MM.1S (cell line): ENCODE data around the gene KRTAP12-3.

ENCODE experiments used
- DNase-seq: peaks from one replicate; pipeline ENCODE4 v3.0.0-alpha.2; 2015
- H2AFZ ChIP-seq: fragments of 300-600 bp; sonication (generic); 2 replicates; pipeline ENCODE4 v1.6.0; 2016; ENCODE audit warnings: antibody characterized with exemption, low read length
- H3F3A ChIP-seq: fragments of 300-600 bp; sonication (generic); 2 replicates; pipeline ENCODE4 v1.6.1; 2016; ENCODE audit warnings: mild to moderate bottlenecking, antibody characterized with exemption, low read length, moderate library complexity, mixed read lengths; ENCODE audit not compliant: insufficient read depth
- H3K27ac ChIP-seq: fragments of 300-600 bp; sonication (generic); 2 replicates; pipeline ENCODE4 v1.5.1; 2016; ENCODE audit warnings: mild to moderate bottlenecking, low read length
- H3K27me3 ChIP-seq: fragments of 300-600 bp; sonication (generic); replicated peaks from 2 replicates; pipeline ENCODE4 v1.6.0; 2016; ENCODE audit warnings: low read length; ENCODE audit not compliant: insufficient read depth
- H3K36me3 ChIP-seq: fragments of 300-600 bp; sonication (generic); replicated peaks from 2 replicates; pipeline ENCODE4 v1.6.1; 2016; ENCODE audit warnings: mild to moderate bottlenecking, low read length, mixed read lengths; ENCODE audit not compliant: insufficient read depth
- H3K4me1 ChIP-seq: fragments of 300-600 bp; sonication (generic); 2 replicates; pipeline ENCODE4 v1.6.1; 2016; ENCODE audit warnings: low read length, mixed read lengths
- H3K4me2 ChIP-seq: fragments of 300-600 bp; sonication (generic); 2 replicates; pipeline ENCODE4 v1.6.0; 2016; ENCODE audit warnings: low read depth, low read length
- H3K4me3 ChIP-seq: fragments of 300-600 bp; sonication (generic); 2 replicates; pipeline ENCODE4 v1.5.1; 2016; ENCODE audit warnings: low read length, mixed read lengths
- H3K79me2 ChIP-seq: fragments of 300-600 bp; sonication (generic); 2 replicates; pipeline ENCODE4 v1.6.1; 2016; ENCODE audit warnings: mixed run types, low read length, mixed read lengths
- H3K9ac ChIP-seq: fragments of 300-600 bp; sonication (generic); 2 replicates; pipeline ENCODE4 v1.6.1; 2016; ENCODE audit warnings: low read length, mixed read lengths
- H3K9me2 ChIP-seq: fragments of 300-600 bp; sonication (generic); replicated peaks from 2 replicates; pipeline ENCODE4 v1.6.1; 2016; ENCODE audit warnings: mild to moderate bottlenecking, low read length, mixed read lengths; ENCODE audit not compliant: insufficient read depth
- H3K9me3 ChIP-seq: fragments of 300-600 bp; sonication (generic); replicated peaks from 2 replicates; pipeline ENCODE4 v1.6.1; 2016; ENCODE audit warnings: mild to moderate bottlenecking, low read length, mixed read lengths; ENCODE audit not compliant: insufficient read depth
- H4K20me1 ChIP-seq: fragments of 300-600 bp; sonication (generic); 2 replicates; pipeline ENCODE4 v1.6.1; 2016; ENCODE audit warnings: mild to moderate bottlenecking, low read length, moderate library complexity, mixed read lengths; ENCODE audit not compliant: insufficient read depth
- EZH2 ChIP-seq: fragments of 300-600 bp; sonication (generic); optimal IDR thresholded peaks from 2 replicates; pipeline ENCODE3; 2017; ENCODE audit warnings: low read depth, mild to moderate bottlenecking, antibody characterized with exemption, low read length, mixed read lengths
- EZH2phosphoT487 ChIP-seq: fragments of 300-600 bp; sonication (generic); IDR thresholded peaks from 2 replicates; pipeline ENCODE4 v1.6.1; 2018; ENCODE audit warnings: antibody characterized with exemption, low read length
- TF ChIP-seq, protein P1 (sequence below): fragments of 300-600 bp; sonication (generic); IDR thresholded peaks from 2 replicates; pipeline ENCODE4 v1.5.1; 2016; ENCODE audit warnings: antibody characterized with exemption, low read length, mixed read lengths

The KRTAP12-3 gene

DNA sequence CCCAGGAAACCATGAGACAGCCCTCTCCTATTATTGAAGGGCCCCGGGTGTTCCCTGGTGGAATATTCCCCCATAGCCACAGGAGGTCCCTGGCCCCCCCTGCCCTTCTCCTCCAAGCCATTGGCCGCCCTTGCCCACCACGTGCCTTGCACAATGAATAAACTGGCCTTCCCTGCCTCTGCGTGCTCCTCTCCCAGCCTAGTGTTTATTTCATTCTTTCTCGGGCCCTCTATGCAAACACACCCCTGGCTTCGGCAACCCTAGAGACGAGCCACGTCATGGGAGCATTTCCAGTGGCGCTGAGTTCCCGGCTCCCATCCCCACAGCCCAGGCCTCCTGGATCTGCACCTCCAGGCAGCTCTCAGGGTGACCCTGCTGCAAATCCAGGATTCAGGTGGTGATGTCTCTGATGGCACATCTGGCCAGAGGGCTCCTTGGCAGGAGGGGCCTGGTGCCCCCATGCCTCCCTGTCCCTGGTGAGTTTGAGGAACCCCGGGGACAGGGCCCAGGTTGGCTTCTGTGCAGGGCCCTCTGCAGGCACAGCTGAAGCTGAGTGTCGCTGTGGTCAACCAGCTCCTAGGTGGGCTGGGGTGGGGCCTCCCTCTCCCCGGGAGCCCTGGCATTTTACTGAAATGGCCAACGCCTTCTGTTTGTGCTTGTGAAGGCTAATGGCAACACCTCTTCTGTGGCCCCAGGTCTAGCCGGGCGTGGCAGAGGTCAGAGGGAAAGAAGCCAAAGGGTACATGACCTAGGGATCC is 45.4 kb downstream of the KRTAP12-3 start:
- no peaks in the 10 kb centered on the region for H3F3A ChIP-seq
- peaks cover 89% of the 10 kb centered on the region for H3K27me3 ChIP-seq
- H3K27ac ChIP-seq = no peak overlapping the region
- no peaks in the 10 kb centered on the region for H3K36me3 ChIP-seq
- no peak overlapping the region for H3K4me3 ChIP-seq
- no peaks in the 10 kb centered on the region for H3K79me2 ChIP-seq
- H3K9ac ChIP-seq = no peak overlapping the region
- no peak for DNase-seq
- TF ChIP-seq, protein P1, sequence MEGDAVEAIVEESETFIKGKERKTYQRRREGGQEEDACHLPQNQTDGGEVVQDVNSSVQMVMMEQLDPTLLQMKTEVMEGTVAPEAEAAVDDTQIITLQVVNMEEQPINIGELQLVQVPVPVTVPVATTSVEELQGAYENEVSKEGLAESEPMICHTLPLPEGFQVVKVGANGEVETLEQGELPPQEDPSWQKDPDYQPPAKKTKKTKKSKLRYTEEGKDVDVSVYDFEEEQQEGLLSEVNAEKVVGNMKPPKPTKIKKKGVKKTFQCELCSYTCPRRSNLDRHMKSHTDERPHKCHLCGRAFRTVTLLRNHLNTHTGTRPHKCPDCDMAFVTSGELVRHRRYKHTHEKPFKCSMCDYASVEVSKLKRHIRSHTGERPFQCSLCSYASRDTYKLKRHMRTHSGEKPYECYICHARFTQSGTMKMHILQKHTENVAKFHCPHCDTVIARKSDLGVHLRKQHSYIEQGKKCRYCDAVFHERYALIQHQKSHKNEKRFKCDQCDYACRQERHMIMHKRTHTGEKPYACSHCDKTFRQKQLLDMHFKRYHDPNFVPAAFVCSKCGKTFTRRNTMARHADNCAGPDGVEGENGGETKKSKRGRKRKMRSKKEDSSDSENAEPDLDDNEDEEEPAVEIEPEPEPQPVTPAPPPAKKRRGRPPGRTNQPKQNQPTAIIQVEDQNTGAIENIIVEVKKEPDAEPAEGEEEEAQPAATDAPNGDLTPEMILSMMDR = no peak
- TF ChIP-seq EZH2 (no peak), EZH2phosphoT487 (no peak)
- no peaks in the 10 kb centered on the region for H3K9me3 ChIP-seq
- H4K20me1 ChIP-seq = no peaks in the 10 kb centered on the region
- no peak overlapping the region for H3K4me2 ChIP-seq
- H2AFZ ChIP-seq = no peak overlapping the region
- no peaks in the 10 kb centered on the region for H3K9me2 ChIP-seq
- H3K4me1 ChIP-seq = no peaks in the 10 kb centered on the region

DNA sequence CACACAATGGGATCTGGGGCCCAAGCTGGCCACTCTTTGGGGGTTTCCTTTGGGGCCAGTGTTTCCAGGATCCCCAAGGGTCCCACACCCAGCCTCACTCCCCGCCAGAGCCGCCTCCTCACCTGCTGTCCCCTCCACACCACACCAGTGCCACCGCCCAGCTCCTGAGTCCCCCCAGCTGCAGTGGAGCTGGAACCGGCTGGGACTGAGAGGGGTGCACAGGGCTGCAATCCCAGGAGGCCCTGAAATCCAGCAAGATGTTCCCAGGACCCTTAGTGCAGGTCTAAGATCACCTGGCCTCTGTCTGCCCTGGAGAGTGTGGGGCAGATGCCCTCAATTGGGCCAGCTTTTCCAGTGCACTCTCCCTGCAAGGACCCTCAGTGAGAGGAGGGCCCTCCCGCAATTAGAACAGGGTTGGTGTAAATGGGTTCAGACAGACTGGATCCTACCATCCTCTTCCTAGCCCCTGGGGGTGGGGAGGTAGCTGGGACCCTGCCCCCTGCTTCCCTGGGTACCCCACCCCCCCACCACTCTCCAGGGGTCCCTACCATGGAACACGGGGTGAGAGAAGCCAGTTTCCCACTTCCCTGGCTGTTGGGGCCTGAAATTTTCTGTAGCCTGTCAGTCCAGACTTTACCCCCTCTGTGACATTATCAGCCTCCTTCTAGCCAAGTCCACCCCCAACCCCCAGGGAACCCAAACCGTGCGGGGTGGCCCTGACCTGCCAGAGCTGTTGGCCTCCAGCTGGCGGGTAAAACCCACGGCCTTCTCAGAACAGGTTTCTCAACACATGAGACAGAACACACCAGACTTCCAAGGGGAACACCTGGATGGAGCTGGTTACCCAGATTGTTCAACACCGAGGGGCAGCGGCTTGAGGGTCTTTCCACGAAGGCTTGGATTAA is 46.3 kb downstream of the KRTAP12-3 start:
- no peak overlapping the region for H3K4me3 ChIP-seq
- no peak overlapping the region for H3K27ac ChIP-seq
- no peaks in the 10 kb centered on the region for H3K9me2 ChIP-seq
- H3K4me1 ChIP-seq = no peaks in the 10 kb centered on the region
- no peaks in the 10 kb centered on the region for H3F3A ChIP-seq
- H3K9me3 ChIP-seq = no peaks in the 10 kb centered on the region
- no peak for DNase-seq
- H4K20me1 ChIP-seq = no peaks in the 10 kb centered on the region
- TF ChIP-seq EZH2phosphoT487 = no peak
- TF ChIP-seq EZH2 = no peak
- TF ChIP-seq, protein P1 = no peak
- no peak overlapping the region for H2AFZ ChIP-seq
- no peak overlapping the region for H3K9ac ChIP-seq
- H3K79me2 ChIP-seq = no peaks in the 10 kb centered on the region
- no peak overlapping the region for H3K4me2 ChIP-seq
- H3K27me3 ChIP-seq = peaks cover 89% of the 10 kb centered on the region
- no peaks in the 10 kb centered on the region for H3K36me3 ChIP-seq

DNA sequence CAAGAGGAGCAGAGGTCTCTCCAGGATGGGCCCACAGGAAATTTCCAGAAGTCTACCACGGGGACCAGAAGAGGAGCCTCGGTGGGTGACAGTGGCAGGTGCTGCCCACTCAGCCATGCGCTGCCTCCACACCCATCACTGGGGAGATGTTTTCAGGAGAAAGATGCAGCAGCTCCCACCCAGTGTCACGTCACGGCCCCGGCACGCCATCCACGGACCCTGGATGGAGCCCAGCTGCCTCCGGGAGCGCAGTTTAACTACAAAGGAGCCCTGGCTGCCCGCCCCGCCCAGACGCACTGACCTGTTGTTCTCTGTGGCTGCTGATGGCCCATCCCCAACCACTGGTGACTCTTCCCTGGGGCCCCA is 46.9 kb downstream of the KRTAP12-3 start:
- Histone ChIP-seq H3K4me2 (no peak overlapping the region), H3K36me3 (no peaks in the 10 kb centered on the region), H3K4me3 (no peak overlapping the region), H3K9me2 (no peaks in the 10 kb centered on the region), H3K27me3 (peaks cover 90% of the 10 kb centered on the region), H3K4me1 (no peaks in the 10 kb centered on the region), H3K79me2 (no peaks in the 10 kb centered on the region), H3K27ac (no peak overlapping the region), H3K9me3 (no peaks in the 10 kb centered on the region), H4K20me1 (no peaks in the 10 kb centered on the region), H2AFZ (no peak overlapping the region), H3F3A (no peaks in the 10 kb centered on the region), H3K9ac (no peak overlapping the region)
- TF ChIP-seq EZH2 (no peak), EZH2phosphoT487 (no peak)
- TF ChIP-seq, protein P1 = no peak
- no peak for DNase-seq
